Activated CD8-positive, alpha-beta memory T cell treated with anti-CD3 and anti-CD28 coated beads, Interleukin-2, amount 10 ng/mL, durations not matched to agents 7 days and 5 days (primary cell): Measurements from ENCODE around the gene MXRA7. TPM values are rescaled to one million over a fixed set of nuclear protein-coding genes. Genes with fewer than 3 reads are reported as not detected.
"Not testable (repeated sequence)": the region's sequence is repeated elsewhere in the genome, so short reads cannot be mapped to it uniquely, and the experiment has no call there.

ENCODE experiments used
- ATAC-seq: fragments of 150-1000 bp; cut with Tn5 transposase; one replicate; pipeline ENCODE4 v1.10.0; 2021; ENCODE audit warnings: moderate library complexity
- CTCF ChIA-PET: fragments of 350-600 bp; sonication (Branson Sonifier 250); formaldehyde crosslinking; loops from one replicate; lab custom pipeline; 2021; ENCODE audit warnings: antibody characterized with exemption; lab: Charles Lee
- DNase-seq: peaks from one replicate; pipeline ENCODE4 v3.0.0-alpha.2; 2020
- H3K27ac Mint-ChIP-seq: one replicate; pipeline ENCODE4 v1.8.0; 2021; ENCODE audit warnings: mild to moderate bottlenecking, mixed read lengths
- H3K27me3 Mint-ChIP-seq: one replicate; pipeline ENCODE4 v1.8.0; 2021; ENCODE audit warnings: mixed read lengths
- H3K36me3 Mint-ChIP-seq: one replicate; pipeline ENCODE4 v1.8.0; 2021; ENCODE audit warnings: mild to moderate bottlenecking, mixed read lengths
- H3K4me1 Mint-ChIP-seq: one replicate; pipeline ENCODE4 v1.8.0; 2021; ENCODE audit warnings: mixed read lengths
- H3K4me3 Mint-ChIP-seq: one replicate; pipeline ENCODE4 v1.8.0; 2021; ENCODE audit warnings: mild to moderate bottlenecking, moderate library complexity, mixed read lengths
- H3K9me3 Mint-ChIP-seq: one replicate; pipeline ENCODE4 v1.8.0; 2022; ENCODE audit warnings: low read depth, mixed read lengths
- total RNA-seq, 2 experiments: library from RNA; stranded (reverse); gene quantifications; one replicate each; pipeline ENCODE4 v1.2.3, GENCODE V29; 2021

Gene MXRA7, protein sequence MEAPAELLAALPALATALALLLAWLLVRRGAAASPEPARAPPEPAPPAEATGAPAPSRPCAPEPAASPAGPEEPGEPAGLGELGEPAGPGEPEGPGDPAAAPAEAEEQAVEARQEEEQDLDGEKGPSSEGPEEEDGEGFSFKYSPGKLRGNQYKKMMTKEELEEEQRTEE
- total RNA-seq = 10 to 100 TPM; 29.8 to 32.0 TPM

GRCh38 chr17:76710863-76711611 lies at the start of gene MXRA7:
MXRA7 (minus strand) TSS chr17:76710965; CDS start chr17:76710946, 19 bp downstream.
- peak; percentile 71 for DNase-seq
- no peaks in the 10 kb centered on the region for H3K9me3 Mint-ChIP-seq
- peaks cover 28% of the 10 kb centered on the region for H3K36me3 Mint-ChIP-seq
- CTCF ChIA-PET = interaction anchor here (0.6 to 7.3 kb wide), 4 partner anchors 10 to 133 kb away, joined by 3 to 50 read pairs (median 3); no protein-coding TSS in a partner anchor
- peak within 1 kb of the TSS; percentile 62 for H3K27ac Mint-ChIP-seq
- peaks cover 44% of the 10 kb centered on the region for H3K4me1 Mint-ChIP-seq
- peak; percentile 81 for ATAC-seq
- peak within 1 kb of the TSS; percentile 66 for H3K4me3 Mint-ChIP-seq
- H3K27me3 Mint-ChIP-seq = peaks cover 3% of the 10 kb centered on the region

DNA sequence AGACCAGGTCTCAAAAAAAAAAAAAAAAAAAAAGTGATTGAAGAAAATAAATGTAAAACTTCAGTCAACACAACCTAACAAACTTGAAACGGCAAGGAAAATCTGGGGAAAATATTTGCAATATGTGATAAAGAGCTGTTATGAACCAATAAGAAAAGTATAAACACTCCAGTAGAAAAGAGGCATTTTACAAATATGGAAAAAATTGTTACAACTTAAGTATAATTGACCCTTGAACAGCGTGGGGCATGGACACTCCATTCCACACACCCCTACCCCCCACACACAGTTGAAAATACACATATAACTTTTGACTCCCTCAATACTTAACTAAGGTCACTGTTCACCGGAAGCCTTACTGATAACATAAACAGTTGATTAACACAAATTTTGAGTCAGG lies 47.8 kb upstream of the MXRA7 start:
- H3K4me3 Mint-ChIP-seq = no peak overlapping the region
- H3K4me1 Mint-ChIP-seq = peaks cover 8% of the 10 kb centered on the region
- DNase-seq = no peak
- ATAC-seq = no peak
- no peaks in the 10 kb centered on the region for H3K27me3 Mint-ChIP-seq
- CTCF ChIA-PET = interaction anchor here (0.7 to 1.0 kb wide), 2 partner anchors 10 to 14 kb away, joined by 3 to 4 read pairs; no protein-coding TSS in a partner anchor
- no peak overlapping the region for H3K27ac Mint-ChIP-seq
- H3K36me3 Mint-ChIP-seq = peaks cover 21% of the 10 kb centered on the region
- H3K9me3 Mint-ChIP-seq = no peaks in the 10 kb centered on the region

DNA sequence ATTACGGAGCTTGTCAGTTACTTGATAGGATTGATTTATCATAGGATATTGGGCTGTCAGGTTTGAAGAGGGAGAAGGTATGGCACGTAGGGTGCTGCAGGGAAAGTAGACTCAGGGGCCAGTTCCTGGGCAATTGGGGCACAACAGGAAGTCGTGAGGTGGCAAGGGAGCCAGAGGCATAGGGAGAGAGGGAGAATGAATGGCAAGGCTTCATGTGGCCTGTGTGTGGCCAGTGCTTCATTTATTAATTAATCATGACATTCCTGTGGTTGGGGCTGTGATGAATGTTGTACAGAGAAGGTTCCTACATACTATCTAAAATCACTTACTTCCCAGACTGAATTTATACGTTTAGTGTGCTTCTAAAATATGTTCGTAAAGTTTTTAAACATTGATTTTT lies 46.5 kb upstream of the MXRA7 start:
- CTCF ChIA-PET = interaction anchor here (1.1 kb wide), 1 partner anchor 19 kb away, joined by 3 read pairs; the partner anchor contains the start of gene MFSD11
- H3K4me1 Mint-ChIP-seq = peaks cover 17% of the 10 kb centered on the region

GRCh38 chr17:76755285-76755684 lies 44.5 kb upstream of the MXRA7 start:
- CTCF ChIA-PET = interaction anchor here (0.8 to 1.1 kb wide), 2 partner anchors 17 to 41 kb away, joined by 3 read pairs; no protein-coding TSS in a partner anchor
- Mint-ChIP-seq H3K27ac (no peak overlapping the region), H3K36me3 (peaks cover 27% of the 10 kb centered on the region), H3K4me1 (peaks cover 25% of the 10 kb centered on the region), H3K27me3 (no peaks in the 10 kb centered on the region), H3K4me3 (no peak overlapping the region), H3K9me3 (no peaks in the 10 kb centered on the region)
- DNase-seq (no peak), ATAC-seq (no peak)

More for the DNA sequence above, 46.5 kb upstream of the MXRA7 start:
- Mint-ChIP-seq H3K27ac (no peak overlapping the region), H3K4me3 (no peak overlapping the region), H3K9me3 (no peaks in the 10 kb centered on the region), H3K27me3 (no peaks in the 10 kb centered on the region), H3K36me3 (peaks cover 22% of the 10 kb centered on the region)
- no peak for DNase-seq
- ATAC-seq = no peak

DNA sequence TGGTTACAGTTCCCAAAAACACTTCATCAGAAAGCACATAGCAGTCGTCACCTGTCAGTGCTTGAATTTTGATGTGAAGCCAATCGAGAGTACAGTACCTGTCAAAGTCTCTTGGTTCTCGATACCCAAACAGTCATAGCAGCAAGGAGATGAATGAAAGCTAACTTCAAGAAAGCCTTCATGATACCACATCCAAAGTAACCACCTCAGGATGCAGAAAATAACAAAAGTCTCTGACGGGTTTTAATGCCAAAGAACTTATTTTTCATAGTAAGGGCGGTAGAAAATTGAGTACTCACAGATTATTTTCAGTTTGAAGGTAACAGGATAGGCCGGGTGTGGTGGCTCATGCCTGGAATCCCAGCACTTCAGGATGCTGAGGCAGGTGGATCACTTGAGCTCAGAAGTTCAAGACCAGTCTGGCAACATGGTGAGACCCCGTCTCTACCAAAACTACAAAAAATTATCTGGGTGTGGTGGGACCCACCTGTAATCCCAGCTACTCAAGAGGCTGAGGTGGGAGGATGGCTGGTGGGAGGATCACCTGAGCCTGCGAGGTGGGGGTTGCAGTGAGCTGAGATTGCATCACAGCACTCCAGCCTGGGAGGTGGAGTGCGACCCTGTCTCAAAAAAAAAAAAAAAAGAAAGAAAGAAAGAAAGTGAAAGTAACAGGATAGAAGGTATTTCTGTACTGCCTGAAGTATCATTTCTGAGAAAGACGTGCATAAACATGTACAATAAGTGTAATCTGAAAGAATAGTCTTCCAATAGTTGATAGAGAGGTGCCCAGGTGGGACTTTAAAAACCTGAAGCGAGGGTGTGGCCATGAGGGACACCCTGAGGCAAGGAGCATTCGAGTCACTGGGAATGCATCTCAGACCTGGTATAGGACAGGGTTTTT lies 42.5 kb upstream of the MXRA7 start:
- H3K4me3 Mint-ChIP-seq = peak overlapping the region; percentile 89
- ATAC-seq (peak; percentile 57), DNase-seq (no peak)
- H3K4me1 Mint-ChIP-seq = peaks cover 25% of the 10 kb centered on the region
- H3K36me3 Mint-ChIP-seq = peaks cover 24% of the 10 kb centered on the region
- CTCF ChIA-PET = interaction anchor here (1.6 to 2.3 kb wide), 2 partner anchors 14 to 303 kb away, joined by 3 to 9 read pairs; no protein-coding TSS in a partner anchor
- no peaks in the 10 kb centered on the region for H3K9me3 Mint-ChIP-seq
- peak overlapping the region; percentile 97 for H3K27ac Mint-ChIP-seq
- no peaks in the 10 kb centered on the region for H3K27me3 Mint-ChIP-seq

DNA sequence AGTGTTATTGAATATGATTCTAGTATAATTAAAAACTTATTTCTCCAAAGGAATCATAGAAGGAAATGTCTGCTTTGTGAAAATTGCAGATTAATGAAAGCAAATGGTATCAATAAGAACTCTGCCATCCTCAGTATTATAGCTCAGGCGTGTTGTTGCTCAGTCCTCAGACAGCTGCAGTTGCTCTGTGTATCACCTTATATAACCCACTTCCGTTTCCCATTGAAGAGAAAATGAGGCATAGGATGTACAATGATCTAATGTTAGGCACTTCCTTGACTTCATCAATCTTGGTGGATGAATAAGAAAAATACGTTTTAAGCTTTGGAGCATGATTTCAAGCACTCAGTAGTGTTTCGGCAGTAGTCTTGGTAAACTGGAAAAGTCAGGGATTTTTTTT lies 41.2 kb upstream of the MXRA7 start:
- Mint-ChIP-seq H3K4me1 (peaks cover 22% of the 10 kb centered on the region), H3K27me3 (no peaks in the 10 kb centered on the region), H3K27ac (peak overlapping the region; percentile 97), H3K9me3 (no peaks in the 10 kb centered on the region), H3K36me3 (peaks cover 19% of the 10 kb centered on the region), H3K4me3 (peak overlapping the region; percentile 89)
- ATAC-seq = peak; percentile 85
- CTCF ChIA-PET = interaction anchor here (0.7 to 2.3 kb wide), 3 partner anchors 13 to 343 kb away, joined by 3 to 9 read pairs (median 3); no protein-coding TSS in a partner anchor
- peak; percentile 57 for DNase-seq

- DNase-seq (no peak), ATAC-seq (peak; percentile 17)
- CTCF ChIA-PET = interaction anchor here (1.6 to 2.5 kb wide), 3 partner anchors 13 to 305 kb away, joined by 3 to 9 read pairs (median 6); partner anchors contain the start of gene MFSD11
- no peaks in the 10 kb centered on the region for H3K9me3 Mint-ChIP-seq
- peak overlapping the region; percentile 97 for H3K27ac Mint-ChIP-seq
- H3K36me3 Mint-ChIP-seq = peaks cover 21% of the 10 kb centered on the region
- no peak overlapping the region for H3K4me3 Mint-ChIP-seq
- H3K27me3 Mint-ChIP-seq = no peaks in the 10 kb centered on the region
- peaks cover 22% of the 10 kb centered on the region for H3K4me1 Mint-ChIP-seq
These were observed 40.7 kb upstream of the MXRA7 start for GRCh38 chr17:76751416-76751993.

DNA sequence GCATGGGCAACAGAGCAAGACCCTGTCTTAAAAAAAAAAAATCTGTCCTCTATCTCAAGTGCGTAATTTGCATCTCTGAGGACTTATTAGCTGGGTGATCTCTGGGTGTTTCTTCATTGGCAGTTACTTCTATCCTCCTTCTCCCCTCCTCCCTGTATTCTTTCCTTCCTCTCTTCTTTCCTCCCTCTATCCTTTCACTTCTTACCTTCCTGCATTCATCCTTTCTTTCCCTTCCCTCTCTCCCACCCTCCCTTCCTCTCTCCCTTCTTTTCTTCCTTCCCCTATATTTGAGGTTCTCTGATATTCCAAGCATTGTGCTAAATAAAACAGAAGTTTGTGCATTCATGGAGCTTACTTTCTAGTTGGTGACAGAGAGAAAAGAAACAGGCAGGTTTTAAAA lies 37.9 kb upstream of the MXRA7 start:
- CTCF ChIA-PET = interaction anchor here (2.5 kb wide), 1 partner anchor 10 kb away, joined by 6 read pairs; the partner anchor contains the start of gene MFSD11
- peaks cover 40% of the 10 kb centered on the region for H3K36me3 Mint-ChIP-seq
- peaks cover 26% of the 10 kb centered on the region for H3K4me1 Mint-ChIP-seq
- H3K27me3 Mint-ChIP-seq = no peaks in the 10 kb centered on the region
- no peak overlapping the region for H3K4me3 Mint-ChIP-seq
- H3K9me3 Mint-ChIP-seq = no peaks in the 10 kb centered on the region
- DNase-seq (no peak), ATAC-seq (no peak)
- H3K27ac Mint-ChIP-seq = no peak overlapping the region

- Mint-ChIP-seq H3K27me3 (no peaks in the 10 kb centered on the region), H3K27ac (no peak overlapping the region), H3K36me3 (peaks cover 39% of the 10 kb centered on the region), H3K4me1 (peaks cover 23% of the 10 kb centered on the region), H3K4me3 (no peak overlapping the region), H3K9me3 (no peaks in the 10 kb centered on the region)
- ATAC-seq (no peak), DNase-seq (no peak)
- CTCF ChIA-PET = interaction anchor here (0.7 kb wide), 1 partner anchor 11 kb away, joined by 4 read pairs; no protein-coding TSS in a partner anchor
These were observed 37.1 kb upstream of the MXRA7 start for GRCh38 chr17:76747716-76748363.

GRCh38 chr17:76745785-76746184 lies 35.0 kb upstream of the MXRA7 start:
- CTCF ChIA-PET, H3K27me3 Mint-ChIP-seq, DNase-seq, H3K4me3 Mint-ChIP-seq, ATAC-seq, H3K9me3 Mint-ChIP-seq: not testable (repeated sequence)
- Mint-ChIP-seq H3K36me3 (peaks cover 45% of the 10 kb centered on the region), H3K4me1 (peaks cover 14% of the 10 kb centered on the region), H3K27ac (peak overlapping the region; percentile 6)

GRCh38 chr17:76744747-76745146 lies 34.0 kb upstream of the MXRA7 start:
- H3K27me3 Mint-ChIP-seq = no peaks in the 10 kb centered on the region
- H3K4me1 Mint-ChIP-seq = peaks cover 14% of the 10 kb centered on the region
- no peak overlapping the region for H3K4me3 Mint-ChIP-seq
- H3K27ac Mint-ChIP-seq = no peak overlapping the region
- DNase-seq (no peak), ATAC-seq (no peak)
- CTCF ChIA-PET = no interaction called here
- peaks cover 44% of the 10 kb centered on the region for H3K36me3 Mint-ChIP-seq
- H3K9me3 Mint-ChIP-seq = no peaks in the 10 kb centered on the region

DNA sequence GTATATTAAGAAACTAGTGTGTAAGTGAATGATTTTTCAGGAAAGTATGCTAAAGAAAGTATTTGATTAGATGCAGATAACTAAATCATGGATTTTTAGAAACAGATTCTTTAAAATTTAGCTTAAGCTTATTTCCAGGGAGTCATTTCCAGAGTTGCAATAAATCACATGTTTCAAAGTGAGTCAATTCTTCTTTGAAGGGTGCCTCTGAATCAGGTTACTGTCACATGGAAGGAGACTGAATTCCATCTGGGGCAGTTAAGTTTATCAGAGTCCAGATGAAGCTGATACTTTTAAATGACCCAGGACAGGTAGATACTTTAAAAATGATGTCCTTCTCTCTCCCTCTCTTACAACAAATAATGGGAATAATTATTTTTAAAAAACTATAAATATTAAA lies 32.2 kb upstream of the MXRA7 start:
- CTCF ChIA-PET = interaction anchor here (1.1 kb wide), 1 partner anchor 314 kb away, joined by 3 read pairs; no protein-coding TSS in a partner anchor
- ATAC-seq (no peak), DNase-seq (no peak)
- Mint-ChIP-seq H3K27me3 (no peaks in the 10 kb centered on the region), H3K4me1 (peaks cover 29% of the 10 kb centered on the region), H3K9me3 (no peaks in the 10 kb centered on the region), H3K36me3 (peaks cover 42% of the 10 kb centered on the region), H3K4me3 (no peak overlapping the region), H3K27ac (no peak overlapping the region)
